Measurements from ENCODE around the gene POLA1. TPM values are rescaled to one million over a fixed set of nuclear protein-coding genes. Genes with fewer than 3 reads are reported as not detected.

Gene POLA1
- total RNA-seq, 6 experiments from 2014 or later: 2.0 to 4.5 (median 2.8) TPM

GRCh38 chrX:25005382-25006185, 311.9 kb downstream of the POLA1 start:
- WGBS (ENCODE audit: insufficient coverage, low coverage, low lambda C conversion rate, missing lambda C conversion rate): 34% methylated on average over 8 of the region's 72 CpGs
- no peak overlapping the region for H3K27ac ChIP-seq
- no peaks in the 10 kb centered on the region for H3K36me3 ChIP-seq
- intact Hi-C loops (cut with DNase I): no loop called here
- H3K9me3 ChIP-seq: no peaks in the 10 kb centered on the region
- ATAC-seq (no peak), DNase-seq (no peak)
- no peaks in the 10 kb centered on the region for H3K4me1 ChIP-seq
- TF ChIP-seq CTCF (IDR thresholded peaks at IDR 0.05) (no peak), POLR2A (IDR thresholded peaks at IDR 0.05) (no peak)
- no peak overlapping the region for H3K4me3 ChIP-seq
- peaks cover 7 to 31% of the 10 kb centered on the region in 2 donors for H3K27me3 ChIP-seq

GRCh38 chrX:25006586-25007058, 312.9 kb downstream of the POLA1 start:
- Histone ChIP-seq H3K27me3 (peaks cover 7 to 41% of the 10 kb centered on the region in 2 donors), H3K4me1 (no peaks in the 10 kb centered on the region), H3K4me3 (no peak overlapping the region), H3K27ac (no peak overlapping the region), H3K9me3 (no peaks in the 10 kb centered on the region), H3K36me3 (no peaks in the 10 kb centered on the region)
- TF ChIP-seq POLR2A (IDR thresholded peaks at IDR 0.05) (no peak), CTCF (IDR thresholded peaks at IDR 0.05) (no peak)
- ATAC-seq: no peak
- intact Hi-C loops (cut with DNase I): no loop called here
- no peak for DNase-seq
- WGBS (ENCODE audit: insufficient coverage, low coverage, low lambda C conversion rate, missing lambda C conversion rate): 18% methylated on average over 6 of the region's 7 CpGs

- no peak for TF ChIP-seq CTCF (IDR thresholded peaks at IDR 0.05)
- no peak for TF ChIP-seq POLR2A (IDR thresholded peaks at IDR 0.05)
- ATAC-seq (no peak), DNase-seq (no peak)
- H3K4me1 ChIP-seq: no peaks in the 10 kb centered on the region
- H3K9me3 ChIP-seq: no peaks in the 10 kb centered on the region
- 19% methylated on average over 12 of the region's 64 CpGs for WGBS (ENCODE audit: insufficient coverage, low coverage, low lambda C conversion rate, missing lambda C conversion rate)
- H3K4me3 ChIP-seq: no peak overlapping the region
- H3K27me3 ChIP-seq: peaks cover 7 to 49% of the 10 kb centered on the region in 2 donors
- H3K27ac ChIP-seq: no peak overlapping the region
- intact Hi-C loops (cut with DNase I): no loop called here
- no peaks in the 10 kb centered on the region for H3K36me3 ChIP-seq
Observed at GRCh38 chrX:25007059-25008053, 313.6 kb downstream of the POLA1 start.

GRCh38 chrX:25009407-25009806, 315.7 kb downstream of the POLA1 start:
- DNase-seq: no peak
- WGBS (ENCODE audit: insufficient coverage, low coverage, low lambda C conversion rate, missing lambda C conversion rate): 40% methylated on average over 7 of the region's 7 CpGs
- intact Hi-C loops (cut with DNase I): no loop called here
- no peaks in the 10 kb centered on the region for H3K36me3 ChIP-seq
- H3K9me3 ChIP-seq: no peaks in the 10 kb centered on the region
- TF ChIP-seq POLR2A (IDR thresholded peaks at IDR 0.05): no peak
- no peak for TF ChIP-seq CTCF (IDR thresholded peaks at IDR 0.05)
- H3K4me3 ChIP-seq: no peak overlapping the region
- H3K4me1 ChIP-seq: no peaks in the 10 kb centered on the region
- peaks cover 7 to 53% of the 10 kb centered on the region in 2 donors for H3K27me3 ChIP-seq
- no peak overlapping the region for H3K27ac ChIP-seq
- ATAC-seq: no peak
